Left ventricle myocardium inferior (tissue), 1 donor: ENCODE measurements around the gene ARHGEF26. TPM values are rescaled to one million over a fixed set of nuclear protein-coding genes. Genes with fewer than 3 reads are reported as not detected.
"Not testable (repeated sequence)": the region's sequence is repeated elsewhere in the genome, so short reads cannot be mapped to it uniquely, and the experiment has no call there.

Experiments used
- DNase-seq: peaks from one replicate; pipeline ENCODE4 v3.0.0-alpha.2; 2020
- H3K27ac ChIP-seq: fragments of 200-600 bp; replicated peaks from 2 replicates; pipeline ENCODE4 v1.8.0; 2021
- H3K27me3 ChIP-seq: fragments of 200-600 bp; 2 replicates; pipeline ENCODE4 v1.8.0; 2021; ENCODE audit warnings: low read depth
- H3K36me3 ChIP-seq: fragments of 200-600 bp; 2 replicates; pipeline ENCODE4 v1.8.0; 2021
- H3K4me1 ChIP-seq: fragments of 200-600 bp; 2 replicates; pipeline ENCODE4 v1.8.0; 2021
- H3K4me3 ChIP-seq: fragments of 200-600 bp; 2 replicates; pipeline ENCODE4 v1.8.0; 2021; ENCODE audit warnings: mild to moderate bottlenecking, moderate library complexity
- H3K9me3 ChIP-seq: fragments of 200-600 bp; replicated peaks from 2 replicates; pipeline ENCODE4 v1.8.0; 2021
- CTCF ChIP-seq: fragments of 200-600 bp; IDR thresholded peaks from 2 replicates; pipeline ENCODE4 v1.8.0; 2021; ENCODE audit warnings: antibody characterized with exemption, mild to moderate bottlenecking, borderline replicate concordance
- intact Hi-C: fragments of 100-400 bp; cut with micrococcal nuclease; formaldehyde crosslinking; loops from one replicate; pipeline ENCODE4 v1.11.0; 2022
- total RNA-seq: library from RNA; stranded (reverse); fragmentation: NEBNext Ultra II Directional; extraction: Animal tissue kit (Norgen Biotek cat#: 25700); gene quantifications from one replicate; pipeline ENCODE4 v1.2.1, GENCODE V29; 2021
- donor health status: DM: no; HTN: yes; CAD: no; lungs with severe emphysema.

ARHGEF26 gene
- total RNA-seq, 1 donor from 2014 or later, result 1.2 TPM

GRCh38 chr3:154085799-154086198, 35.4 kb upstream of the ARHGEF26 start:
- Histone ChIP-seq H3K9me3 (no peaks in the 10 kb centered on the region), H3K4me3 (no peak overlapping the region), H3K36me3 (no peaks in the 10 kb centered on the region), H3K27me3 (no peaks in the 10 kb centered on the region), H3K4me1 (no peaks in the 10 kb centered on the region), H3K27ac (no peak overlapping the region)
- intact Hi-C loops, result no loop called here
- no peak for DNase-seq
- no peak for TF ChIP-seq CTCF

GRCh38 chr3:154086286-154086685, 34.9 kb upstream of the ARHGEF26 start:
- no peak for TF ChIP-seq CTCF
- intact Hi-C loops, result no loop called here
- H3K36me3 ChIP-seq, result no peaks in the 10 kb centered on the region
- no peaks in the 10 kb centered on the region for H3K4me1 ChIP-seq
- H3K4me3 ChIP-seq, result no peak overlapping the region
- no peaks in the 10 kb centered on the region for H3K27me3 ChIP-seq
- DNase-seq, result no peak
- no peaks in the 10 kb centered on the region for H3K9me3 ChIP-seq
- H3K27ac ChIP-seq, result no peak overlapping the region

- DNase-seq, H3K9me3 ChIP-seq, intact Hi-C loops, H3K27ac ChIP-seq, H3K27me3 ChIP-seq, H3K4me3 ChIP-seq, H3K4me1 ChIP-seq, H3K36me3 ChIP-seq: not testable (repeated sequence)
These were observed 33.3 kb upstream of the ARHGEF26 start for GRCh38 chr3:154087756-154088480.

- Histone ChIP-seq H3K4me3 (no peak overlapping the region), H3K4me1 (no peaks in the 10 kb centered on the region), H3K27ac (no peak overlapping the region), H3K27me3 (no peaks in the 10 kb centered on the region), H3K9me3 (no peaks in the 10 kb centered on the region), H3K36me3 (no peaks in the 10 kb centered on the region)
- intact Hi-C loops, result loop anchor here (10.0 kb wide), 1 partner anchor 165 kb away; no protein-coding TSS in a partner anchor
- no peak for DNase-seq
- TF ChIP-seq CTCF, result no peak
These were observed 31.5 kb upstream of the ARHGEF26 start for GRCh38 chr3:154089421-154090420.

- Histone ChIP-seq H3K4me3 (no peak overlapping the region), H3K27ac (no peak overlapping the region), H3K36me3 (no peaks in the 10 kb centered on the region), H3K4me1 (no peaks in the 10 kb centered on the region), H3K27me3 (no peaks in the 10 kb centered on the region), H3K9me3 (no peaks in the 10 kb centered on the region)
- no peak for TF ChIP-seq CTCF
- no peak for DNase-seq
- intact Hi-C loops, result loop anchor here (10.0 kb wide), 1 partner anchor 161 kb away; no protein-coding TSS in a partner anchor
These were observed 27.1 kb upstream of the ARHGEF26 start for GRCh38 chr3:154094051-154094450.
